Thymus (tissue), 11 donors: ENCODE results near the gene MRPL57. TPM values are rescaled to one million over a fixed set of nuclear protein-coding genes. Genes with fewer than 3 reads are reported as not detected.

Experiments used
- DNase-seq, 9 donors: peaks; one replicate each; pipeline ENCODE4 v3.0.0-alpha.2; 2013; ENCODE audit warnings: low spot score in 9 of 9, low read depth in 6 of 9, missing footprints in 1 of 9
- H3K27ac ChIP-seq, 2 donors: one replicate each; pipeline ENCODE4 v1.5.1; 2013; ENCODE audit warnings: control low read depth in 1 of 2, low read depth in 1 of 2, low read length in 1 of 2, mild to moderate bottlenecking in 1 of 2, moderate library complexity in 1 of 2
- H3K27me3 ChIP-seq, 2 donors: one replicate each; pipeline ENCODE4 v1.5.1; 2013; ENCODE audit warnings: low read length in 1 of 2; ENCODE audit not compliant: control insufficient read depth in 2 of 2, insufficient read depth in 1 of 2
- H3K36me3 ChIP-seq, 2 donors: one replicate each; pipeline ENCODE4 v1.5.1; 2013; ENCODE audit warnings: low read length in 1 of 2, mild to moderate bottlenecking in 1 of 2, moderate library complexity in 1 of 2; ENCODE audit not compliant: control insufficient read depth in 2 of 2, insufficient read depth in 2 of 2
- H3K4me1 ChIP-seq, 2 donors: one replicate each; pipeline ENCODE4 v1.5.1; 2013; ENCODE audit warnings: low read length in 2 of 2; ENCODE audit not compliant: control insufficient read depth in 2 of 2, insufficient read depth in 2 of 2
- H3K4me3 ChIP-seq, 2 donors: one replicate each; pipeline ENCODE4 v1.5.1; 2013; ENCODE audit warnings: low read length in 2 of 2, control low read depth in 1 of 2, mild to moderate bottlenecking in 1 of 2
- H3K9me3 ChIP-seq, 2 donors: one replicate each; pipeline ENCODE4 v1.5.1; 2013; ENCODE audit warnings: low read length in 1 of 2, mild to moderate bottlenecking in 1 of 2; ENCODE audit not compliant: control insufficient read depth in 2 of 2, insufficient read depth in 1 of 2
- WGBS: extraction: QIAGEN DNeasy Blood & Tissue Kit; methylation state at CpG from one replicate; pipeline ENCODE4 v1.1.7; 2013; 5-methylcytosine and 5-hydroxymethylcytosine counted together
- polyA plus RNA-seq: library from polyadenylated mRNA; stranded (reverse); fragments of 200-250 nt; gene quantifications from one replicate; pipeline ENCODE4 v1.2.3, GENCODE V29; 2013
- total RNA-seq: library from RNA; stranded (reverse); fragments of 120-200 nt; gene quantifications from one replicate; pipeline ENCODE4 v1.2.4, GENCODE V29; 2013
- donor health status: healthy.

MRPL57 gene
- total and polyA plus RNA-seq, 2 donors: 30.1 to 33.5 TPM

- Histone ChIP-seq H3K9me3 (peaks cover 0 to 8% of the 10 kb centered on the region in 2 donors), H3K4me1 (peaks cover 11 to 16% of the 10 kb centered on the region in 2 donors), H3K36me3 (no peaks in the 10 kb centered on the region), H3K27ac (no peak overlapping the region), H3K4me3 (no peak overlapping the region), H3K27me3 (no peaks in the 10 kb centered on the region)
- 96% methylated on average over 6 of the region's 6 CpGs for WGBS
- no peak for DNase-seq
Measured at GRCh38 chr13:21225082-21225481, 48.6 kb downstream of the MRPL57 start.

- no peak for DNase-seq
- no peaks in the 10 kb centered on the region for H3K36me3 ChIP-seq
- H3K4me1 ChIP-seq: peaks cover 8 to 21% of the 10 kb centered on the region in 2 donors
- 96% methylated on average over 17 of the region's 17 CpGs for WGBS
- H3K27ac ChIP-seq: no peak overlapping the region
- H3K4me3 ChIP-seq: no peak overlapping the region
- no peaks in the 10 kb centered on the region for H3K27me3 ChIP-seq
- peaks cover 0 to 8% of the 10 kb centered on the region in 2 donors for H3K9me3 ChIP-seq
Measured at GRCh38 chr13:21225841-21226581, 49.6 kb downstream of the MRPL57 start.

DNA sequence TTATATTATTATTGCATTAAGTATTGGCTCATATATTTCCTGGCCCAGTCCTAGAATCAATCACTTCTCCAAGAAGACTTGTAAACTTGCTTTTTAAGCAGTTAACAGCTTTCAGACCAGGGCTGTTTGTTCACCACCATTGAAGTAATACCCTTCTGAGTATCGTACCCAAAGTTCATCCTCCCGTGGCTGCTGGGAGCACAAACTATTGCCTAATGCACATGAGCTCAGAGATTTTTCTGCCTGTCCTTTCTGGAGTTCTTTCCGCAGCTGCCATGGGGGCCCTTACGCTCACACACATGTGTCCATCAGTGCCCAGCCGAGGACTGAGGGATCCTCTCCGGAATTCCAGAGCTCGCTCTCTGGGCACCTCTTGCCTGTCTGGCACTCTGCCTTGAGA lies 51.5 kb downstream of the MRPL57 start:
- WGBS: over 99% methylated on average over 7 of the region's 7 CpGs
- Histone ChIP-seq H3K36me3 (no peaks in the 10 kb centered on the region), H3K27me3 (no peaks in the 10 kb centered on the region), H3K27ac (no peak overlapping the region), H3K9me3 (no peaks in the 10 kb centered on the region), H3K4me1 (peaks cover 22 to 39% of the 10 kb centered on the region in 2 donors), H3K4me3 (no peak overlapping the region)
- DNase-seq: no peak

Other genes starting within 250 kb of the MRPL57 start
- gene LATS2, start 115.1 kb upstream of the MRPL57 start, total RNA-seq: 1.2 TPM
- 4.6 TPM for gene LATS2, start 115.1 kb upstream of the MRPL57 start, polyA plus RNA-seq
- 153 TPM for gene SAP18, start 36.5 kb upstream of the MRPL57 start, total RNA-seq
- gene SAP18, start 36.5 kb upstream of the MRPL57 start, polyA plus RNA-seq: 134 TPM
- gene SKA3, start 106 bp upstream of the MRPL57 start, total RNA-seq: 35.1 TPM
- 1.5 TPM for gene SKA3, start 106 bp upstream of the MRPL57 start, polyA plus RNA-seq